IPS DF 4.7 (cell line): Measurements from ENCODE around the gene LCAT.
A peak's percentile ranks its signal among the peaks of the same experiment; 100 is the strongest.
"Not testable (repeated sequence)": the region's sequence is repeated elsewhere in the genome, so short reads cannot be mapped to it uniquely, and the experiment has no call there.

Experiments used
- DNase-seq: peaks from one replicate; pipeline ENCODE4 v3.0.0-alpha.2; 2013; ENCODE audit warnings: low spot score; ENCODE audit errors: extremely low read depth

Gene LCAT

DNA sequence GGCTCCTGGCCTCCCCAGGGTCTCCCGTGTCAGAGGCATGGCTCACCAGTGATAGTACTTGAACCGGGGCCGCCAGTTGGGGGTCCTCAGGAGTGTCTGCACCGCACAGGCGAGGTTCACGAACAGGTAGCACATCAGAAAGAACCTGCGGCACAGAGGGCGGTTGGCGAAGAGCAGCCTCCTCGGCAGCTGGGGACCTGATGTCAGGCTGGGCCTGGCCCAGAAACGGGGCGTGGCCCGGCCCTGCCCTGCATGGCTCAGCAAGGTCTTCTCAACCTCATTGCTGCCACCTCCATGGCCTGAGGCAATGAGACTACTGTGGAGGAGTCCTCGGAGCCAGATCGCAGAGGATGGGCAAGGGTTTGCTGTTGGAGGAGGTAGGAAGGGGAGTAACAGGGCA, 4.1 kb upstream of the LCAT start:
- DNase-seq: no peak

- DNase-seq: no peak
These were observed 3.1 kb upstream of the LCAT start for GRCh38 chr16:67946966-67947558.

GRCh38 chr16:67946128-67946569, 2.2 kb upstream of the LCAT start:
- DNase-seq: no peak

DNA sequence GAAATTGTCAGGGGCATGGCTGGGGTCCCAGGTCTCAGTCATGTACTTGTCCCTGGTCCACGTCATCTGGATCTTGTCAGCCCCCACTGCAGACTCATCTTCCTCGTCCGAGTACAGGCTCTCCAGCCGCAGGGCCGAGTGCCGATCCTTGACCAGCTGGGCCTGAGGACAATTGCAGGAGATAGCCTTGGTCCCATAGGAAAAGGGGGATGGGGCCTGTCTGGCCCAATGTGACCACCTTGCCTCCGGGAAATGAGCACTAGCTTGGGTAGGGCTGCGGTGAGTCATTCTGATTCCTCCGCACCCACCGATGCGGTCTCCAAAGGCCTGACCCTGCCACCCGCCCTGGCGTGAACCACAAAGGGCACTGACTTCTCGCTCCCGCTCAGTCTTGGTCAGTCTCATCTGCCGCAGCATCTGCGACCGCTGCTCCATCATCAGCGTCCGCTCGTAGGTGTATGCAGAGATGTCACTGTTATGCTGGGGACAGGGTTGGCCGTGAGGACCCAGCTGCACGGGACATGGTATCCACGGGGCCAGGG, 1.5 kb upstream of the LCAT start:
- no peak for DNase-seq

- DNase-seq: no peak
These were observed 921 bp upstream of the LCAT start for GRCh38 chr16:67944690-67945391.

- no peak for DNase-seq
These were observed 683 bp downstream of the LCAT start for GRCh38 chr16:67943256-67943618.

GRCh38 chr16:67942510-67943255, 1.2 kb downstream of the LCAT start:
- DNase-seq: no peak

DNA sequence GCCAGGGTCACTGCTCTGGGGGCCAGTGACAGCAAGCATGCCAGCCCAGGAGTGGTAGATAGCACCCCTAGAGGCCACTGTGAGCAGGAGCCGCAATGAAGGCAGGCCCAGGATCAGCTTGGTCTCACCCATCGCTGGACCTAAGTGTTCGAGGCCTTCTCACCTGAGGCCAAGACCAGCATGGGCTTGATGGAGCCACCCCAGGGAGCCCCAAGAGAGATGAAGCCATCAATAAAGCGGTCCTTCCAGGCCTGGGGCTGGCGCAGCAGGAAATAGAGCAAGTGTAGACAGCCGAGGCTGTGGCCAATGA, 1.8 kb downstream of the LCAT start:
- DNase-seq: no peak

- no peak for DNase-seq
These were observed 2.3 kb downstream of the LCAT start for GRCh38 chr16:67941469-67942199.

DNA sequence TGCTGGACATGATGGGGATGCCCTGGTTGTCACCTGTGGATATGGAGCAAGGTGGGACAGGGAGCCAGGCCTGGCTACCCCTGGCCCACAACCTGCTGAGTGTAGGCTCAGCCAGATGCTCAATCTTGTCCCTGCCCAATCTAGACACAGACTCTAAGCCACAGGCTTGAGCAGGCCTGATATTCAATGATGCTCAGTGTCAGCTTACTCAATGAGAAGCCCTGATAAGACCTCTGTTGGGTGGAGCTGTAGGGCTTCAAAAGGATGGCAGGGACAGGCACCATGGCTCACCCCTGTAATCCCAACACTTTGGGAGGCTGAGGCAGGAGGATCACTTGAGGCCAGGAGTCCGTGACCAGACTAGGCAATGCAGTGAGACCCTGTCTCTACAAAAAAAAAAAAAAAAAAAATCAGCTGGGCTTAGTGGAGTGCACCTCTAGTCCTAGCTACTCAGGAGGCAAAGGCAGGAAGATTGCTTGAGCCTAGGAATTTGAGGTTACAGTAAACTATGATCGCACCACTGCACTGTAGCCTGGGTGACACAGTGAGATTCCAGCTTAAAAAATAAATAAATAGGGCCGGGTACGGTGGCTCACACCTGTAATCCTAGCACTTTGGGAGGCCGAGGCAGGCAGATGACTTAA, 3.4 kb downstream of the LCAT start:
- DNase-seq: no peak

GRCh38 chr16:67939507-67940445, 4.1 kb downstream of the LCAT start:
- DNase-seq: no peak

GRCh38 chr16:67937713-67938112, 6.2 kb downstream of the LCAT start:
- not testable (repeated sequence) for DNase-seq

- no peak for DNase-seq
These were observed 6.9 kb downstream of the LCAT start for GRCh38 chr16:67936880-67937605.

- no peak for DNase-seq
These were observed 7.6 kb downstream of the LCAT start, which contains the start of gene PSMB10 for GRCh38 chr16:67936124-67936879. Gene PSMB10, minus strand, starts transcription at chr16:67936850. Its CDS starts 101 bp downstream, at chr16:67936749.

- peak; percentile 91 for DNase-seq
These were observed 8.4 kb downstream of the LCAT start for GRCh38 chr16:67935402-67936123.

GRCh38 chr16:67935101-67935401, 8.9 kb downstream of the LCAT start:
- no peak for DNase-seq

DNA sequence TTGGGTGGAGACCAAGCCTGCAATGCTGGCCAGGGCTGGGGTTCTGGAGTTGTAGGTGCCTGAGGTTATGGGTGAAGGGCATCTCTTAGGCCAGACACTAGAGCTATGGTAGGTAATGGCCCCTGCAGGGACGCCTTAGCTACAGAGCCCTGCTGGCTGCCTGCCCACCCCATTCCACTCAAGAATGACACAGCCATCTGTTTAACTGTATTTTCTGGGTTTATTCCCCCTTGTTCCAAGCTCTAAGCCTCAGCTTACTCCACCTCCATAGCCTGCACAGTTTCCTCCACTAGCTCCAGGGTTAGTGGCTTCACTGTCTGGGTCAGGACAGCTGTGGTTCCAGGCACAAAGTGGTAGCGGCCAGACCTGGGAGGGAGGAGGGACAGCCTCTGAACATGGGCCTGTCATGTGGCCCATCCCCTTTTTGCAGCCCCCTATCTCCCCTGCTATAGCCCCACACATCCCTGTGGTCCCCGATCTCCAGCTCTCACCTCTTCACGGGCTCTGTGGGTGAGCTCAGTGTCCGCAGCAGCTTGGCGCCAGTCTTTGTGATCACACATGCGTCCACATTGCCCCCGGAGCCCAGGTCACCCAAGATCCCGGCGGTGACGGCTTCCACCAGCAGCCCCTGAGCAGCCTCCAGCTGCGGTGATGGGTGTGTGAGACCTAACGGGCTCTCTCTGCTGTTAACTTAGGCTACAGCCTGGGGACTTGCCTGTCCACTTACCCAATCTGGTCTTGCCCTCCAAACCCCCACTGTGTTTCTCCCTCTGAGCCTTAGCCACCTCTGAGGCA, 9.4 kb downstream of the LCAT start:
- no peak for DNase-seq
